Activated CD4-positive, alpha-beta T cell treated with anti-CD3 and anti-CD28 coated beads, Interleukin-2, Interleukin-6, amounts not matched to agents 100 ng/mL and 50 ng/mL, durations not matched to agents 16 hours and 8 hours (primary cell): ENCODE data around the gene PRKAG3.

Source experiments
- DNase-seq: peaks from one replicate; pipeline ENCODE4 v3.0.0-alpha.2; 2020

PRKAG3 gene

DNA sequence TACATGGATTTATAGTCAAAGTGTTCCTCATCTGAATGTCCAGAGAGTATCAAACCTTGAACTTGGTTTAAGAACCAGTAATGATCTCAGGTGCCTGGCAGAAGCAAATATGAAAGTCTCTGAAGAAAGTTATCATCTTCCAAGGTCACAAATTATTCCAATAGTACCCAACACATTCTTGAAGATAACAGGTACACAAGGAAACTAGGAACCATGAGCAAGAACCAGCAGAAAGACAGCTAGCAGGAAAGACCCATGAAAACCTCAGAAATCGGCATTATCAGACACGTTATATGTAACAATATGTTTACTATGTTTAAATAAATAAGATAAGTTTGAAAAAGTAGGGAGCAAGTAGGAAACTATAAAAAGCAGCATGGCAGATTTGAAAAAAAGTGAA lies 5.9 kb upstream of the PRKAG3 start:
- no peak for DNase-seq

- DNase-seq: no peak
These were observed 3.1 kb upstream of the PRKAG3 start for GRCh38 chr2:218834685-218835084.

- no peak for DNase-seq
These were observed 1.5 kb upstream of the PRKAG3 start for GRCh38 chr2:218833023-218833609.

DNA sequence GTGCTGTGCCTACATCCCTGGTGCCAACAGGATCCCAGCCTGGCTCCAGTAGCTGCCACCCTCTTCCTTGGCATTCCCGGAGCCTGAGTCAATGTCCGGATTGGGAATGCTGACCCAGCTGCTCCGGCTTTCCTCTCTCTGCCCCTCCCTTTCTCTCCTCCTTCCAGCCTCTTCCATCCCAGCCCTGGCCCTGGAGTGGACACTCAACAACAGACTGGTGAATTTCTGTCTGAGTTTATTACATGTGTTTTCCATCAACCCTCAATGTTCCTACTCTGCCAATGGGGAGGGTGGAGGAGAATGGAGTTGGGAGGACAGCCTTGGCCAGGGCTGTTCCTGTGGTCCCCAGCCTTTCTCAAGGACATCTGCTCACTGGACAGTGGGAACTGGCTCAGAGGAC lies 917 bp upstream of the PRKAG3 start:
- no peak for DNase-seq

DNA sequence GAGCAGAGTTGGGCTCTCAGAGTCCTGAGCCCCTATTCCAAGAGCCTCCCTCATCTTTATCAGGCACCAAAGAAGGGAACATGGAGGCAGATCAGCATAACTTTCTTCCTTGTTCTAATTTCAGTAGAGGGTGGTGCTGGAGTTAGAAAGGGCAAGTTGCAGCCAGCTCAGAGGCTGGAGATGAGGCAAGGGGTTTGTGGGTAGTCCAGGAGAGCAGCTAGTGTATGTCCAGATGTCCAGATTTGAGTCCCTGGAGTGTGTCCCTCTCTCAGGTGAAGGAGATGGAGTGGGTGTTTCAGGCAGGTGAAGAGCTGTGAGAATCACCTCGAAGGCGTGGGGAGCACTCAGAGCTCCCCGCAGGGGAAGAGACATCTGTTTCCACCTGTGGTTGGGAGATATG lies 478 bp upstream of the PRKAG3 start:
- no peak for DNase-seq

DNA sequence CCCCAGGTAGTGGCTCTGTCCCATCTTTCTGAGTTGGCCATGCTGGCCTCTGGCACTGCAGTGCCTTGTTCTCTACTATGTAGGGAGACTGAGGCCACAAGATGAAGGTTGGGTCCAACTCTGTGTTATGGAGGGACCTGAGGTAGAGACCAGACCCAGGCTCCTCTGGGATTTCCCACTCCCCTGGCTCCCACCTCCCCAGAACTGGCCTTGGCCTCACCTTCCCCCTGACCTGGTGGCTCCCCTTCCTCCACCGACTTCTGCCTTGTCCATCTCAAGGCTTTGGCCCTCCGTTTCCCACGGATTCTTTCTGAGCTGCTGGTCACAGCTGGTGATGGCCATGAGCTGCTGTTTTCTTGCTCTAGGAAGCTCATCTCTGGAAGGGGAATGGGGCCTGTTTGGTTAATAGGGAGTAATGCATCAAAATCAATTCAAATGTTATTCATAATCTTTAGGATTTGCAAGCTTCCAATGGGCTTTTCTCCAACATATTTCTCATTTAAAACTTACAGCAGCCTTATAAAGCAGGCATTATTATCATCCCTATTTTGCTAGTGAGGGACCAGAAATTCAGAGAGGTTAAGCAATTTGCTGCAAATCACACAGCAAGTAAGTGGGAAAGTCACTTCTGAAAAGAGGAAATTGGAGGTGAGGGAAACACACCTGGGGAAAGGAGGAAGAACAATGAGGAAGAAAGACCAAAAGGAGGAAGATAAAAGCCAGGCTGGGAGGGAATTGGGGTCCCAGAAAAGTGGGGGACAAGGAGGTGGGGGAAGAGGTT lies 887 bp downstream of the PRKAG3 start:
- no peak for DNase-seq

DNA sequence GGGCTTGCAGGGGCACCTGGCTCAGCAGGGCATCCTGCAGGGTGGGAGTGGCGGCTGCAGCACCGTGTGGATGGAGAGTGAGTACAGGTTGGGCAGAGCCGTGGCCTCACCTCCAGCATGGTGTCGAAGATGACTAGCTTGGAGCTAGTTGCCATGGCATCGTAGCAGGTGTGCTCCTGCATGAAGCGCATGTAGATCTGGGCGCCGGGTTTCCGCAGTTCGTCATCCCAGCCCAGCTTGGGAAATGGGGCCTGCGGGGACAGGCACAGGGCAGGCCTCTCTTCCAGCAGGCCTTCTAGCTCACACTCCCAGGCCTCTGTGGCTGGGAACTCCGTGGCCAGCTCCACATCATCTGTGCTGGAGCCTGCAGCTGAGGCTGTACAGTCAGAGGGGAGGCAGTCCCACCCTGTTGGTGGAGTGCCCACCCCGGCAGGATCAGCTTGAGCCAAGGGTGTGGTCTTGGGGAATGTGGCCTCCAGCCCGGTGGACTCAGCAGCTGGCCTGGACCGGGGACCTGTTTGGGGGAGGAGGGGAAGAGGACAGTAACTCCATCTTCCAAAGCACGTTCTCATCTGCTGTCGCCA lies 1.6 kb downstream of the PRKAG3 start:
- no peak for DNase-seq

DNA sequence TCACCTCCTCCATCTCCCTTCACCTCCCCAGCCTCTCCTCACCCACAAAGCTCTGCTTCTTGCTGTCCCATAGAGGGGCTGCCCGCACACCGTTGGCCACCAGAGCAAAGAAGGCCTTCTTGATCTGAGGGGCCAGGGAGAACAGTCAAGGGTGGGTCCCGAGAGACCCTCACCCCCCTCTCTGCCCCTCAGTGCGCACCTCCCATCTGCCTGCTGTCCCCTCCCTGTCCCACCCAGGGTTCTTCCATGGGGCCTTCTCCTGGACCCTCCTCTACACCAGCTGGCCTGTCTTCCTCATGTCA lies 3.2 kb downstream of the PRKAG3 start:
- DNase-seq: no peak

- no peak for DNase-seq
These were observed 3.7 kb downstream of the PRKAG3 start for GRCh38 chr2:218827701-218828476.

DNA sequence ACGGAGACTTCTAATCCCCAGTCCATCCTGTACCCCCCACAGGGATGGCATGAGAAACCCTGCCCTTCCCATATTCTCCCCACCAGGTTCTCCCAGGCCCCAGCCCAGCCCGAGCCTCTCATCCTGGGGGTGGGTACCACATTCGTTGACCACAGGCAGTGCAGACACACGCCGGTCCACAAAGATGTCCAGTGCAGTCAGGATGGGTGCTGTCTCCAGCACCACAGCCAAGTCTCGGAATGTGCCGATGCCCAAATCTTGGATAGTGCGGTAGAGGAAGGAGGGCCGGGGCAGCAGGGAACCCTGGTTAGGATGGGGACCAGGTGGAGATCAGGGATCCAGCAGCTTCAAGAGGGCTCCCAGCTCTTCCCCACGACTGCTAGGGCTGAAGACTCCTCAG lies 4.8 kb downstream of the PRKAG3 start:
- no peak for DNase-seq

- DNase-seq: no peak
These were observed 7.6 kb downstream of the PRKAG3 start for GRCh38 chr2:218824004-218824403.

GRCh38 chr2:218823196-218823855 lies 8.3 kb downstream of the PRKAG3 start:
- DNase-seq: no peak

DNA sequence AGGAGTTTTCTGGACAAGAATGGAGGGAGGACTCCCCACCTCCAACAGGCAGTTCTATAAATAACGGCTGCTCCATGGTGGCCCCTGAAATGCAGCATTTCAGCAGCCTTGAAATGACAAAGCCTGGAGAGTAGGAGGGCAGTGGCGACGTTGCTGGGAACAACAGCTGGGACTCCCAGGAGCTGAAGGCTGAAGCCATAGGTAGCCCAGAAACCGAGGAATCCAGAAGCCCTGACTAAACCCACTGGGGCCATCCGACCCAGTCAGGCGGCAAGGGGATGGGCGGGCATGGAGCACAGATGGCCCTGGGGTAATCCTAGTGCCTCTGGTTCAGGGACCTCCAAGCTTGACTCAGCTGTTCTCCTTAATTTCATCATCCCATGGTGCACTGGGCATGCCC lies 9.0 kb downstream of the PRKAG3 start:
- no peak for DNase-seq

DNA sequence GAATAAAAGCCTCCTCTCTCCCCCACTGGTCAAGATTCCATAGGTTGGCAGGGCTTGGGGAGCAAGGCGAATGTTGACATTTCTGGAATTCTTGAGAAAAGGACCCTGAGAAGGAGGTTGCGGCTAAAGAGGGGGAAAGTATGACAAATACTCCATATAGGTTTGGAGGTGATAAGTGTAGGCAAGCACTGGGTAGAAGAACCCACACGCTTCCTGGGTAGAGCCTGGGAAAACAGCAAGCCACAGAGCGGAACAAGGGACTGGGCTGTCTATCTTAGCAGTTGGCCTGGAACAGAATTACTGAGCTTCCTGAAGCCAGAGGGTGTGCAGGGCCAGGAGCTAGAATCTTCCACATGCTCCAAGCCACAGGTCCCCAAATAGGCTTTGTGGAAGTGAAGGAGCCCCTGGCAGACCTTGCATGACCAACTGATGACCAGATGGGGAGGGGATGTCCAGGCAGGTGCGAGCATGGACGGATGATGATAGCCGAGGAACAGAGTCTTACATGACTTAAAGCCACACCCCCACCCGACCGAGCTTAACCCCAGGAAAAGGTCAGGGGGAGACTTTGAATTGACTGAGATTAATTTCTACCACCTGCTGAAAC lies 9.9 kb downstream of the PRKAG3 start:
- no peak for DNase-seq

- no peak for DNase-seq
These were observed 10.7 kb downstream of the PRKAG3 start for GRCh38 chr2:218820746-218821369.

GRCh38 chr2:218819093-218819492 lies 12.5 kb downstream of the PRKAG3 start:
- no peak for DNase-seq

DNA sequence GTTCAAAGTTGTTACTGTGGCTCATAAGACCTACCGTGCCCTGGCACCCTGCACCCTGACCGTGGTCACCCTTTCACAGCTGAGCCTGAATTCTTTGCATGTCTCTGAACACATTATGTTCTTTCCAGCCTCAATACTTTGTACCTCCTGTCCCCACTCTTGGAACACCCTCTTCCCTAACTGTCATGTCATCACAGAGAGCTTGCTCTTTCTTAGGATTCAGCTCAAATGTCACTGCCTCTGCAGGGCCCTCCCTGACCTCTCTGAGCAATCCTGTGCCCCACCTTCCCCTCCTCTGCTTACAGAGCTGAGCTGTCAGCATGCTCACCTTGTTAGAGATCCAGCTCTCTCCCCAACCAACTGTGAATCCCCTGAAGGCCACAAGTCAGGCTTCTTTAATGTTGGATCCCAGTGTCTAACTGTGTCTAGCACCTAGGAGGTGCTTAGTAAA lies 15.0 kb downstream of the PRKAG3 start:
- DNase-seq: no peak

- no peak for DNase-seq
These were observed 16.0 kb downstream of the PRKAG3 start for GRCh38 chr2:218815649-218816048.

DNA sequence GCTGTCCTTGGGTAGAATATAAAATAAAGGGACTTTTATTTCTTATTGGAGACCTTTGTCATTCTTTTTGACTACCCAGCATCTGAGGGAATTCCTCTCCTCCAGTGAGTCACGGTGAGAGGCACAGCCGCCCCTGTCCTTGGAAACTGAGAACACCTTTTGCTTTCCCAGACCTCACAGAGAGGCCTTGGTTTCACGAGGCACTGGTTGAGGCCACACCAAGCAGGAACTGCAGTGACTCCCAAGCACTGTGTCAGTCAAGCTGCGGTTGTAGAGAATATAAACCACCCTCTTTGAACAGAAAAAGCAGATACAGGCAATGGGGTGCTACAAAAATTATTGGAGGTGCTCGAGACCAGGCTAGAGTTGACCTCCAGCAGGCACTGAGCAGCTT lies 16.4 kb downstream of the PRKAG3 start:
- no peak for DNase-seq

DNA sequence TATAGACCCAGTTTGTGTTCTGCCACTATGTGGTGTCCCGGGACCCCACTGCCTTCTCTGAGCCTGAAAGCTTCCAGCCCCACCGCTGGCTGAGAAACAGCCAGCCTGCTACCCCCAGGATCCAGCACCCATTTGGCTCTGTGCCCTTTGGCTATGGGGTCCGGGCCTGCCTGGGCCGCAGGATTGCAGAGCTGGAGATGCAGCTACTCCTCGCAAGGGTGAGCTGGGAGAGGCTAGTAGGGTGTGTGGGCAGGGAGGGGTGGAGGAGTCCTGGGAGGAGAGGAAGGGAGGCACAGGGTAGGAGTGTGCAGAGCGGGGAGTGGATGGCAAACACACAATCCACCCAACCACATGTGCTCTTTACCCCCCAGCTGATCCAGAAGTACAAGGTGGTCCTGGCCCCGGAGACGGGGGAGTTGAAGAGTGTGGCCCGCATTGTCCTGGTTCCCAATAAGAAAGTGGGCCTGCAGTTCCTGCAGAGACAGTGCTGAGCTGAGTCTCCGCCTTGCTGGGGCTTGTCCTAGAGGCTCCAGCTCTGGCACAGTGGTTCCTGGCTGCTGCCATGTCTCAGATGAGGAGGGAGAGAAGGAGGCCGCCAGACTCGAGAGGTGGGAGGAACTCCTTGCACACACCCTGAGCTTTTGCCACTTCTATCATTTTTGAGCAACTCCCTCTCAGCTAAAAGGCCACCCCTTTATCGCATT lies 16.9 kb downstream of the PRKAG3 start:
- DNase-seq: no peak

GRCh38 chr2:218813771-218814460 lies 17.7 kb downstream of the PRKAG3 start:
- no peak for DNase-seq
